ENCODE results near the gene RBM44.
"Not testable (repeated sequence)": the region's sequence is repeated elsewhere in the genome, so short reads cannot be mapped to it uniquely, and the experiment has no call there.

The RBM44 gene

GRCh38 chr2:237782181-237782580, 16.4 kb upstream of the RBM44 start:
- H3K27me3 ChIP-seq (ENCODE audit: control insufficient read depth, insufficient read depth, low read length) = no peaks in the 10 kb centered on the region

GRCh38 chr2:237783678-237784077, 14.9 kb upstream of the RBM44 start:
- H3K9me3 ChIP-seq (ENCODE audit: control insufficient read depth, insufficient read depth, low read length) = peaks cover 21% of the 10 kb centered on the region
- H3K4me1 ChIP-seq (ENCODE audit: control insufficient read depth, insufficient read depth, low read length) = not testable (repeated sequence)

More at GRCh38 chr2:237782181-237782580, 16.4 kb upstream of the RBM44 start:
- Histone ChIP-seq H3K4me3 (ENCODE audit: low read depth, low read length) (no peak overlapping the region), H3K27ac (ENCODE audit: low read depth, low read length) (no peak overlapping the region), H3K9me3 (ENCODE audit: control insufficient read depth, insufficient read depth, low read length) (peaks cover 16% of the 10 kb centered on the region), H3K4me1 (ENCODE audit: control insufficient read depth, insufficient read depth, low read length) (no peaks in the 10 kb centered on the region), H3K36me3 (ENCODE audit: control insufficient read depth, insufficient read depth, low read length) (peaks cover 15% of the 10 kb centered on the region; the same call in 1 of the 2 replicates), H3K9ac (ENCODE audit: low read depth, low read length) (no peak overlapping the region)

GRCh38 chr2:237786936-237787335, 11.6 kb upstream of the RBM44 start:
- Histone ChIP-seq H3K9ac (ENCODE audit: low read depth, low read length) (no peak overlapping the region), H3K4me3 (ENCODE audit: low read depth, low read length) (no peak overlapping the region), H3K4me1 (ENCODE audit: control insufficient read depth, insufficient read depth, low read length) (no peaks in the 10 kb centered on the region), H3K27ac (ENCODE audit: low read depth, low read length) (no peak overlapping the region), H3K36me3 (ENCODE audit: control insufficient read depth, insufficient read depth, low read length) (no peaks in the 10 kb centered on the region; the same call in 1 of the 2 replicates), H3K27me3 (ENCODE audit: control insufficient read depth, insufficient read depth, low read length) (no peaks in the 10 kb centered on the region), H3K9me3 (ENCODE audit: control insufficient read depth, insufficient read depth, low read length) (peaks cover 21% of the 10 kb centered on the region)

More at GRCh38 chr2:237783678-237784077, 14.9 kb upstream of the RBM44 start:
- H3K4me3 ChIP-seq (ENCODE audit: low read depth, low read length); H3K27ac ChIP-seq (ENCODE audit: low read depth, low read length); H3K27me3 ChIP-seq (ENCODE audit: control insufficient read depth, insufficient read depth, low read length); H3K9ac ChIP-seq (ENCODE audit: low read depth, low read length): not testable (repeated sequence)
- peaks cover 15% of the 10 kb centered on the region; the same call in 1 of the 2 replicates for H3K36me3 ChIP-seq (ENCODE audit: control insufficient read depth, insufficient read depth, low read length)

GRCh38 chr2:237790353-237790752, 8.2 kb upstream of the RBM44 start:
- Histone ChIP-seq H3K9me3 (ENCODE audit: control insufficient read depth, insufficient read depth, low read length) (peaks cover 16% of the 10 kb centered on the region), H3K27ac (ENCODE audit: low read depth, low read length) (no peak overlapping the region), H3K27me3 (ENCODE audit: control insufficient read depth, insufficient read depth, low read length) (no peaks in the 10 kb centered on the region), H3K9ac (ENCODE audit: low read depth, low read length) (no peak overlapping the region), H3K4me1 (ENCODE audit: control insufficient read depth, insufficient read depth, low read length) (no peaks in the 10 kb centered on the region), H3K36me3 (ENCODE audit: control insufficient read depth, insufficient read depth, low read length) (no peaks in the 10 kb centered on the region), H3K4me3 (ENCODE audit: low read depth, low read length) (no peak overlapping the region)

- Histone ChIP-seq H3K4me1 (ENCODE audit: control insufficient read depth, insufficient read depth, low read length) (no peaks in the 10 kb centered on the region), H3K4me3 (ENCODE audit: low read depth, low read length) (no peak overlapping the region), H3K36me3 (ENCODE audit: control insufficient read depth, insufficient read depth, low read length) (no peaks in the 10 kb centered on the region), H3K9ac (ENCODE audit: low read depth, low read length) (no peak overlapping the region), H3K27me3 (ENCODE audit: control insufficient read depth, insufficient read depth, low read length) (no peaks in the 10 kb centered on the region), H3K27ac (ENCODE audit: low read depth, low read length) (no peak overlapping the region), H3K9me3 (ENCODE audit: control insufficient read depth, insufficient read depth, low read length) (peaks cover 5% of the 10 kb centered on the region)
Observed at GRCh38 chr2:237791977-237792727, 6.4 kb upstream of the RBM44 start.

- no peak overlapping the region for H3K4me3 ChIP-seq (ENCODE audit: low read depth, low read length)
- H3K27me3 ChIP-seq (ENCODE audit: control insufficient read depth, insufficient read depth, low read length) = no peaks in the 10 kb centered on the region
- no peak overlapping the region for H3K27ac ChIP-seq (ENCODE audit: low read depth, low read length)
- no peaks in the 10 kb centered on the region for H3K9me3 ChIP-seq (ENCODE audit: control insufficient read depth, insufficient read depth, low read length)
- H3K9ac ChIP-seq (ENCODE audit: low read depth, low read length) = no peak overlapping the region
- no peaks in the 10 kb centered on the region for H3K4me1 ChIP-seq (ENCODE audit: control insufficient read depth, insufficient read depth, low read length)
- H3K36me3 ChIP-seq (ENCODE audit: control insufficient read depth, insufficient read depth, low read length) = no peaks in the 10 kb centered on the region
Observed at GRCh38 chr2:237797253-237797652, 1.3 kb upstream of the RBM44 start.

GRCh38 chr2:237799060-237799428, 465 bp downstream of the RBM44 start:
- Histone ChIP-seq H3K9ac (ENCODE audit: low read depth, low read length) (no peak overlapping the region), H3K4me3 (ENCODE audit: low read depth, low read length) (no peak overlapping the region), H3K9me3 (ENCODE audit: control insufficient read depth, insufficient read depth, low read length) (no peaks in the 10 kb centered on the region), H3K27me3 (ENCODE audit: control insufficient read depth, insufficient read depth, low read length) (no peaks in the 10 kb centered on the region), H3K36me3 (ENCODE audit: control insufficient read depth, insufficient read depth, low read length) (no peaks in the 10 kb centered on the region), H3K4me1 (ENCODE audit: control insufficient read depth, insufficient read depth, low read length) (no peaks in the 10 kb centered on the region), H3K27ac (ENCODE audit: low read depth, low read length) (no peak overlapping the region)

GRCh38 chr2:237801466-237801865, 2.9 kb downstream of the RBM44 start:
- no peaks in the 10 kb centered on the region for H3K4me1 ChIP-seq (ENCODE audit: control insufficient read depth, insufficient read depth, low read length)
- H3K27ac ChIP-seq (ENCODE audit: low read depth, low read length) = no peak overlapping the region
- no peaks in the 10 kb centered on the region for H3K9me3 ChIP-seq (ENCODE audit: control insufficient read depth, insufficient read depth, low read length)
- H3K27me3 ChIP-seq (ENCODE audit: control insufficient read depth, insufficient read depth, low read length) = no peaks in the 10 kb centered on the region
- H3K9ac ChIP-seq (ENCODE audit: low read depth, low read length) = no peak overlapping the region
- H3K4me3 ChIP-seq (ENCODE audit: low read depth, low read length) = no peak overlapping the region
- no peaks in the 10 kb centered on the region for H3K36me3 ChIP-seq (ENCODE audit: control insufficient read depth, insufficient read depth, low read length)

GRCh38 chr2:237806334-237806733, 7.8 kb downstream of the RBM44 start:
- H3K27ac ChIP-seq (ENCODE audit: low read depth, low read length) = no peak overlapping the region
- H3K4me3 ChIP-seq (ENCODE audit: low read depth, low read length) = no peak overlapping the region
- H3K9me3 ChIP-seq (ENCODE audit: control insufficient read depth, insufficient read depth, low read length) = no peaks in the 10 kb centered on the region
- H3K27me3 ChIP-seq (ENCODE audit: control insufficient read depth, insufficient read depth, low read length) = no peaks in the 10 kb centered on the region
- no peak overlapping the region for H3K9ac ChIP-seq (ENCODE audit: low read depth, low read length)
- H3K4me1 ChIP-seq (ENCODE audit: control insufficient read depth, insufficient read depth, low read length) = no peaks in the 10 kb centered on the region
- no peaks in the 10 kb centered on the region for H3K36me3 ChIP-seq (ENCODE audit: control insufficient read depth, insufficient read depth, low read length)

GRCh38 chr2:237815637-237816036, 17.1 kb downstream of the RBM44 start:
- H3K27ac ChIP-seq (ENCODE audit: low read depth, low read length) = no peak overlapping the region
- no peaks in the 10 kb centered on the region for H3K4me1 ChIP-seq (ENCODE audit: control insufficient read depth, insufficient read depth, low read length)
- H3K36me3 ChIP-seq (ENCODE audit: control insufficient read depth, insufficient read depth, low read length) = no peaks in the 10 kb centered on the region
- H3K9ac ChIP-seq (ENCODE audit: low read depth, low read length) = no peak overlapping the region
- H3K9me3 ChIP-seq (ENCODE audit: control insufficient read depth, insufficient read depth, low read length) = no peaks in the 10 kb centered on the region
- no peak overlapping the region for H3K4me3 ChIP-seq (ENCODE audit: low read depth, low read length)
- H3K27me3 ChIP-seq (ENCODE audit: control insufficient read depth, insufficient read depth, low read length) = no peaks in the 10 kb centered on the region; the same call in 1 of the 2 replicates

GRCh38 chr2:237816531-237816930, 18.0 kb downstream of the RBM44 start:
- Histone ChIP-seq H3K9ac (ENCODE audit: low read depth, low read length) (no peak overlapping the region), H3K27me3 (ENCODE audit: control insufficient read depth, insufficient read depth, low read length) (no peaks in the 10 kb centered on the region; the same call in 1 of the 2 replicates), H3K9me3 (ENCODE audit: control insufficient read depth, insufficient read depth, low read length) (no peaks in the 10 kb centered on the region), H3K27ac (ENCODE audit: low read depth, low read length) (no peak overlapping the region), H3K4me3 (ENCODE audit: low read depth, low read length) (no peak overlapping the region), H3K4me1 (ENCODE audit: control insufficient read depth, insufficient read depth, low read length) (no peaks in the 10 kb centered on the region), H3K36me3 (ENCODE audit: control insufficient read depth, insufficient read depth, low read length) (no peaks in the 10 kb centered on the region)

Measured in HUES48 (cell line).